HCT116 (cell line): ENCODE measurements around the gene ROMO1. TPM values are rescaled to one million over a fixed set of nuclear protein-coding genes. Genes with fewer than 3 reads are reported as not detected.

Source experiments
- ATAC-seq: fragments of 200-7000 bp; cut with Tn5 transposase; 2 replicates; pipeline ENCODE4 v1.9.1; 2020; ENCODE audit warnings: mild to moderate bottlenecking, moderate library complexity
- BruUV-seq: library from RNA; stranded (reverse); fragments of 400-500 nt; replicated peaks from 2 replicates; lab custom pipeline; 2021; lab: Mats Ljungman, UMichigan
- CTCF ChIA-PET: fragments of 300-600 bp; sonication (Branson Sonifier 250); formaldehyde crosslinking; loops from one replicate; lab custom pipeline; 2021; ENCODE audit warnings: antibody characterized with exemption; lab: Charles Lee
- POLR2A ChIA-PET: fragments of 300-600, 350-600 bp; sonication (Branson Sonifier 250); formaldehyde crosslinking; loops from one replicate; lab custom pipeline; 2021; ENCODE audit warnings: antibody characterized with exemption; lab: Charles Lee
- RAD21 ChIA-PET, 2 experiments: fragments of 300-600 bp; sonication (Branson Sonifier 250); formaldehyde crosslinking; loops; one replicate each; lab custom pipeline; 2023; ENCODE audit warnings: low total read pairs in 2 of 2; ENCODE audit not compliant: uncharacterized antibody in 2 of 2, unreplicated experiment in 2 of 2, low non-redundant PET in 1 of 2; lab: Charles Lee
- DNase-seq: peaks from one replicate; pipeline ENCODE4 v3.0.0-alpha.2; 2010; ENCODE audit warnings: low read depth, low spot score
- H2AFZ ChIP-seq: fragments of 200-600 bp; shearing (Covaris generic), sonication (generic); 2 replicates; pipeline ENCODE4 v1.6.1; 2017; ENCODE audit warnings: low read depth, mixed run types, mixed read lengths, antibody characterized with exemption, low read length; ENCODE audit not compliant: poor library complexity, severe bottlenecking
- H3K27ac ChIP-seq: 2 replicates; pipeline ENCODE4 v1.5.1; 2012; ENCODE audit warnings: low read depth, low read length
- H3K27me3 ChIP-seq: fragments of 200-600 bp; sonication (generic); 2 replicates; pipeline ENCODE4 v1.6.1; 2016; ENCODE audit warnings: mixed run types, low read length, mixed read lengths; ENCODE audit not compliant: insufficient read depth
- H3K36me3 ChIP-seq, 2 experiments: fragments of 200-500 bp in 1 of 2; fragments of 200-600 bp in 1 of 2; sonication (Bioruptor generic) in 1 of 2; sonication (generic) in 1 of 2; 2 replicates each; pipeline versions ENCODE4 v1.5.1 to v1.6.1; 2014 to 2016; ENCODE audit warnings: low read length in 2 of 2, inconsistent platforms in 1 of 2, mixed read lengths in 1 of 2, mixed run types in 1 of 2; ENCODE audit not compliant: insufficient read depth in 2 of 2, control insufficient read depth in 1 of 2
- H3K4me1 ChIP-seq, 2 experiments: fragments of 200-600 bp in 1 of 2; sonication (generic) in 1 of 2; 2 replicates each; pipeline versions ENCODE4 v1.5.1 to v1.6.1; 2012 to 2017; ENCODE audit warnings: low read length in 2 of 2, inconsistent platforms in 1 of 2, mild to moderate bottlenecking in 1 of 2, mixed read lengths in 1 of 2, mixed run types in 1 of 2, moderate library complexity in 1 of 2; ENCODE audit not compliant: insufficient read depth in 2 of 2, control insufficient read depth in 1 of 2
- H3K4me2 ChIP-seq: fragments of 200-600 bp; sonication (generic); 2 replicates; pipeline ENCODE4 v1.6.1; 2017; ENCODE audit warnings: mixed run types, low read length, mixed read lengths
- H3K4me3 ChIP-seq, 2 experiments: fragments of 200-600 bp in 1 of 2; sonication (generic) in 1 of 2; replicated peaks in 1 of 2; 2 replicates each; pipeline ENCODE4 v1.5.1; 2011 to 2016; ENCODE audit warnings: low read length in 2 of 2, control low read depth in 1 of 2, low read depth in 1 of 2, mild to moderate bottlenecking in 1 of 2, mixed read lengths in 1 of 2, mixed run types in 1 of 2
- H3K79me2 ChIP-seq: fragments of 200-600 bp; sonication (generic); 2 replicates; pipeline ENCODE4 v1.6.1; 2017; ENCODE audit warnings: mild to moderate bottlenecking, mixed run types, low read length, moderate library complexity, mixed read lengths; ENCODE audit not compliant: insufficient read depth
- H3K9ac ChIP-seq: fragments of 200-600 bp; sonication (generic); 2 replicates; pipeline ENCODE4 v1.6.1; 2016; ENCODE audit warnings: low read length, mixed read lengths
- H3K9me2 ChIP-seq: fragments of 200-600 bp; sonication (generic), shearing (Covaris generic); 2 replicates; pipeline ENCODE4 v1.6.1; 2017; ENCODE audit warnings: mixed run types, mild to moderate bottlenecking, moderate library complexity; ENCODE audit not compliant: insufficient read depth
- H3K9me3 ChIP-seq, 2 experiments: fragments of 200-500 bp in 1 of 2; fragments of 200-600 bp in 1 of 2; sonication (Bioruptor generic) in 1 of 2; sonication (generic) in 1 of 2; 2 replicates each; pipeline ENCODE4 v1.6.1; 2014 to 2017; ENCODE audit warnings: low read length in 2 of 2, mixed read lengths in 2 of 2, inconsistent platforms in 1 of 2, low read depth in 1 of 2, mild to moderate bottlenecking in 1 of 2, mixed run types in 1 of 2, moderate library complexity in 1 of 2; ENCODE audit not compliant: control insufficient read depth in 1 of 2, insufficient read depth in 1 of 2
- H4K20me1 ChIP-seq: fragments of 200-600 bp; sonication (generic), shearing (Covaris generic); 2 replicates; pipeline ENCODE4 v1.6.1; 2017; ENCODE audit warnings: mixed run types, mild to moderate bottlenecking, moderate library complexity; ENCODE audit not compliant: insufficient read depth
- CEBPB ChIP-seq: IDR thresholded peaks from 2 replicates; pipeline ENCODE4 v1.6.1; 2012; ENCODE audit warnings: low read depth
- EGR1 ChIP-seq: IDR thresholded peaks from 2 replicates; pipeline ENCODE4 v1.6.1; 2012; ENCODE audit warnings: low read depth
- FOSL1 ChIP-seq: IDR thresholded peaks from 2 replicates; pipeline ENCODE4 v1.6.1; 2012; ENCODE audit warnings: low read depth
- JUND ChIP-seq: IDR thresholded peaks from 2 replicates; pipeline ENCODE4 v1.6.1; 2012
- POLR2AphosphoS5 ChIP-seq: IDR thresholded peaks from 2 replicates; pipeline ENCODE4 v1.6.1; 2011; ENCODE audit warnings: mild to moderate bottlenecking, low read depth, low read length, moderate library complexity
- RAD21 ChIP-seq: IDR thresholded peaks from 2 replicates; pipeline ENCODE4 v1.6.1; 2012; ENCODE audit warnings: low read depth, mild to moderate bottlenecking
- ZNF274 ChIP-seq: fragments of 200-500 bp; sonication (Bioruptor generic); IDR thresholded peaks from 2 replicates; pipeline ENCODE4 v1.6.1; 2014; ENCODE audit warnings: mild to moderate bottlenecking, low read depth, low read length, inconsistent platforms
- intact Hi-C: fragments of 100-400 bp; cut with micrococcal nuclease; formaldehyde crosslinking; loops from 2 replicates; pipeline ENCODE4 v1.10.0; 2022
- total RNA-seq: library from RNA; stranded (reverse); gene quantifications from one replicate; pipeline ENCODE4 v1.2.1, GENCODE V29; 2021; ENCODE audit not compliant: unreplicated experiment
- TF ChIP-seq, protein P1 (sequence below): IDR thresholded peaks from 2 replicates; pipeline ENCODE4 v1.6.1; 2011; ENCODE audit warnings: mild to moderate bottlenecking, low read length, moderate library complexity; ENCODE audit not compliant: insufficient replicate concordance; ENCODE audit errors: extremely low read depth

The ROMO1 gene
- total RNA-seq, 1 experiment from 2014 or later: 167 TPM

DNA sequence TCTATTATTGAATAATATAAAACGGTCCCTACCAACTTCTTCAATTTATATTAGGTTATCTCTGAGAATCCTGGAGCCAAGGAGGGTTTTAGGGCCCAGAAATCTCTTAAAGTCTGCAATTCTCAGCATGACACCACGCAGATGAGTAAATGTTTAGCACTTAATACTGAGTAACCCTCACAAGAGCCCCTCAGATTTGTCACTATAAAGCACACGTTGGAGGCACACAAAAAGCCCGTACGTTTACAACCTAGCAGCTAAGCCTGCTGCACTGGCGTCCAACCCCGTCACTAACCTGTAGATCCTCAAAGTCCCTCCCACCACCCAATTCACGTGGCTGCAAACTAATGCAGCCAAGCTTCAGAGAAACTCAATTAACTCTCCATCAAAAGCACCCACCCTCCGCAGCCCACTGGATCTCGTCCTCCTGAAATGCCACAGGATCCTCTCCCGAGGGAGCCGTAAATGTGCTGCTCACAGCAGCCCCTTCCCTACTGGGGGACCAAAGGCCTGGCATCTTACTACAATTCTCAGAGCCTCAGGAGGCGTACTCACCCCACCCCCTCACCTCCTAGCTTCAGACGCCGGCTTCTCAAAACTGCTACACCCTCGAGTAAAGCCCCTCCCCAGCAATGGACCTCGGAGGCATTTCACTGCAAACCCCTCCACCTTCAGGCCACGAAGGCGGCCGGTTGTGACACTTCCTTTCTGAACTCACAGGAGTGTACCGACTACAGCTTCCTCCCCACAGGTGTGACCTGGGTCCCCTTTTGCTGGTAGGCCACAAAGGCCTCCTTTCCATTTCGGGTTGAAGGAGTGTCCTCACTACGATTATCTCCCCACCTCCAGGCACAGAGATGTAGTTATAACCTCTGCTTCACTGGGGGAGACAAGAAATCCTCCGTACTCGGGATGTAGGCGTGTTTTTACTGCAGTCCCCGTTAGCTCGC lies 35.4 kb upstream of the ROMO1 start:
- Histone ChIP-seq H3K4me1 (peaks cover 31 to 43% of the 10 kb centered on the region in 2 experiments), H3K79me2 (peaks cover 60% of the 10 kb centered on the region), H3K9me2 (no peaks in the 10 kb centered on the region), H3K27me3 (no peaks in the 10 kb centered on the region), H3K4me2 (peak overlapping the region; percentile 80), H3K9ac (peak overlapping the region; percentile 97), H3K36me3 (no peaks in the 10 kb centered on the region; a peak in 1 of 4 replicates), H4K20me1 (peaks cover 45% of the 10 kb centered on the region), H2AFZ (no peak overlapping the region), H3K4me3 (peak overlapping the region; percentile 79 to 87), H3K27ac (peak overlapping the region; percentile 88), H3K9me3 (no peaks in the 10 kb centered on the region)
- ATAC-seq (peak; percentile 46), DNase-seq (peak; percentile 6)
- TF ChIP-seq CEBPB: no peak
- TF ChIP-seq ZNF274: no peak
- TF ChIP-seq RAD21: no peak
- peak; percentile 44; the same call in 1 of the 2 replicates for TF ChIP-seq POLR2AphosphoS5
- TF ChIP-seq JUND: no peak
- TF ChIP-seq, protein P1, sequence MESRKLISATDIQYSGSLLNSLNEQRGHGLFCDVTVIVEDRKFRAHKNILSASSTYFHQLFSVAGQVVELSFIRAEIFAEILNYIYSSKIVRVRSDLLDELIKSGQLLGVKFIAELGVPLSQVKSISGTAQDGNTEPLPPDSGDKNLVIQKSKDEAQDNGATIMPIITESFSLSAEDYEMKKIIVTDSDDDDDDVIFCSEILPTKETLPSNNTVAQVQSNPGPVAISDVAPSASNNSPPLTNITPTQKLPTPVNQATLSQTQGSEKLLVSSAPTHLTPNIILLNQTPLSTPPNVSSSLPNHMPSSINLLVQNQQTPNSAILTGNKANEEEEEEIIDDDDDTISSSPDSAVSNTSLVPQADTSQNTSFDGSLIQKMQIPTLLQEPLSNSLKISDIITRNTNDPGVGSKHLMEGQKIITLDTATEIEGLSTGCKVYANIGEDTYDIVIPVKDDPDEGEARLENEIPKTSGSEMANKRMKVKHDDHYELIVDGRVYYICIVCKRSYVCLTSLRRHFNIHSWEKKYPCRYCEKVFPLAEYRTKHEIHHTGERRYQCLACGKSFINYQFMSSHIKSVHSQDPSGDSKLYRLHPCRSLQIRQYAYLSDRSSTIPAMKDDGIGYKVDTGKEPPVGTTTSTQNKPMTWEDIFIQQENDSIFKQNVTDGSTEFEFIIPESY: no peak
- no peak for TF ChIP-seq EGR1
- no peak for TF ChIP-seq FOSL1
- ChIA-PET POLR2A (interaction anchor here (0.6 to 1.0 kb wide), 2 partner anchors 45 to 78 kb away, joined by 3 to 5 read pairs; partner anchors contain the start of gene RBM39), RAD21 (no interaction called here), CTCF (no interaction called here)
- no TSS peak for BruUV-seq
- intact Hi-C loops: loop anchor here (2.0 kb wide), 1 partner anchor 45 kb away; no protein-coding TSS in a partner anchor
